HG02798 (cell line): ENCODE results near the gene C17orf50.

Experiments used
- ATAC-seq: cut with Tn5 transposase; IDR thresholded peaks from one replicate; pipeline ENCODE4 v1.9.1; 2021; ENCODE audit warnings: mild to moderate bottlenecking; ENCODE audit not compliant: unreplicated experiment, poor library complexity

The C17orf50 gene

DNA sequence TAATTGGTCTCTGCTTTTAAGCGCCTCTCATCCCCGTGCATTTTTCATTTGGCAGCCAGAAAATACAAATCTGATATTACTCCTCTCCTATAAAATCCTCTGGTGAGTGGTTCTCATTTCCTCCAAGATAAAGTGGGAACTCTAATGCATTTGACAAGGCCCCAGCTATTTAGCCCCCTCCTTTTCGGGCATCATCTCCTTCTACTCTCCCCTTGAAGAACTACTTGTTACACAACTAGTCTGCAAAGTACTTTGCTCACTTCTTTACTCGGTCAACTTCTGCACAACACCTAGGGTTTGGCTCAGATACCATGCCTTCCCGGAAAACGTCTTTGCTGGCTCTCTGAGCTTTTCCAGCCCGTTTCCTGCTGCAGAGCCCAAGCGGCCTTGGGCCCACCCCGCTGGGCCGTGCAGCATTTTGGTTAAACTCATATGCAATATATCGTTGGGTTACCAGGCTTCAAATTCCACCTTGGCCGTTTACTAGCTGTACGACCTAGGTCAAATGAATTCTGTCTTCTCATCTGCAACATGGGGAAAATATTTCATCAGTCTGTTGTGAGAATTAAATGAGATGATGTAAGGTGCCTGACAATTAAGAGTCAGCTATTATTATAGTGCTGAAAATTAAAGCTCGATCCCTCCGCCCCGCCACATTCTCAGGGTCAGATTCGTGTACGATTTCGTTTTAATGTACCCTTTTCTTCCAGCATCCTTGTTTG lies 47.7 kb downstream of the C17orf50 start:
- ATAC-seq, result no peak

DNA sequence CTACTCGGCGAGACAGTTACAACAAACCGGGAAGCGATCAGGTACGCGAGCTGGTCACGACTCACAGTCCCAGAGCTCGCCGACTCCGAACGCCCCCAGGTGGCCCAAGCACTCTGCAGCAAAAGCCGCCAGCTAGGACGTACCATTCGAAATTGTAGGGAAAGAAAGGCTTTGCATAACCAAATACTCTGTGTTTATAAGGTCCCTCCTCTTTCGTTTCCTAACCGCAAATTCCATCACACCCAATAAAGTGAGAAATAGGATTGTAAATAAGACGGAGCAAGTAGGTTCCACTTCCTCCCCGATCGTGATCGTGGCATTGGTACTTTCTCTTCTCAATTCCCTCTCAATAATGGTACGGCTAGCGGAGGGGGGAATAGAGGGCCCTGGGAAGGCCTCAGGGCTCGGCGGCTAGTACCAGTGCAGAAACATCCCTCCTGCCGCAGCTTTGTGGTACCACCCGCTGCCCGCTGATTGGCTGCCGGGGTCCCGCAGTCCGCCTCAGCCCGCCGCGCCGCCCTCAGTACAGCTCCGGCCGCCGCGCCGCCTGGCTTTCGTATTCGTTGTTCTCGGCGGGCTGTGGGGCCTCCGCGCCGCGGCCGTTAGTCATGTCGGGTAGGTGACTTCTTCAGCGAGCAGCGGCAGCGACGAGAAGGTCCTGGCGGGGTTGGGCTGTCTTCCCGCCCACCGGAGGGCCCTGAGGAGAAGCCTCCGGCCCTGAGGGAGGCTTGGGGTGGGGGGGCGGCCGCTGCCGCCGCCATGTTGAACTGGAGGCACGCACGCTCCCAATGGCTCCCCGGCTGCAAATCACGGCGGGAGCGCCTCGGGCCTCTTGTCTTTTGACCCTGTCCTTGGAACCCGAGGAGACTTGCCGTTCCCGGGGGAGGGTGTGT lies 48.5 kb downstream of the C17orf50 start, which contains the start of gene TAF15:
TSS of gene TAF15 (plus strand) at position 523 of the 893 bp plus-strand sequence. CDS start at position 609, 86 bp downstream.
- ATAC-seq, result peak; percentile 94

DNA sequence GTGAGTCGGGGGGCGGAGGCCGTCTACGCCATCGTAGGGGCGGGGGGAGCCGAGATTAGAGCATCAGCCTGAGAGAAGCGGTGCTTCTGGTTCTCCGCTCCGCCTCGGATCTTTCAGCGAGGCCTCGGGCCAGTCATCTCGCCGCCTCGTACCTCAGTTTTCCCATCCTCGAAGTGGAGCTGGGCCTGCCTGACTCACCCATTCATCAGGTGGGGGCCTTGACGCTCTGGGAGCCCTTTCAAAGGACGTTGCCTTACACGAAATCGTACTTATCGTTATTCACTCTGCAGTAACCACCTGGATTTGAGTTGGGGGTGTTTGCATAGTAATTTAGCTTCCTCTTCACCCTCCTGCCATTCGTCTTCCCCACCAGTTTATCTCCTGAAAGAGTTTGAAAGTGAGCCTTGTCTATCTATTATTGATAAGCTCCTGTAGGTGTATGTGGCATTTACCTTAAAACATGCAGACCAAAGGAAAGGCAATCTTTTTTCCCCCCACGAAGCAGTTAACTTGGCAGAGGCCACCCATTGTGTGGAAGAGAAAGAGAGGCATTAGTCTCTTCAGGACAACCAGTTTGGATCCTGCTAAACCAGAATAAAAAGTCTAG lies 49.3 kb downstream of the C17orf50 start:
- ATAC-seq, result no peak

DNA sequence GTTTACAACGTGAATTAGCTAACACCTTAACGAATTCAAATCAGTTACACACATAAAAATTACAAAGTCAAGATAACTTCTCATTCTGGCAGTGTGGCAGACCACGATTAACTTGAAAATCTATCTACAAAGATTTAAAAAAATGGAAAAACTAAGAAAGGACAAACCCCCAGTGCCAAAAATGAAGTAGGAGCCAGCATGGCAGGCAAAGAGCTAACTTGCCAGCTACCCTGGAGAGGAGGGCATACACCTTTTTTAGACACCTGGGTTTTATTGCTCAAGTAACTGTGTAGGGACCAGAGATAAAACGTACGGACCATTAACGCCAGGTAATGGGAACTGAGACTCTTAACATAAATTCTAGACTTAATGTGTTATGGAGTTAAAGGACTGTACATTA lies 51.1 kb downstream of the C17orf50 start:
- ATAC-seq, result no peak

DNA sequence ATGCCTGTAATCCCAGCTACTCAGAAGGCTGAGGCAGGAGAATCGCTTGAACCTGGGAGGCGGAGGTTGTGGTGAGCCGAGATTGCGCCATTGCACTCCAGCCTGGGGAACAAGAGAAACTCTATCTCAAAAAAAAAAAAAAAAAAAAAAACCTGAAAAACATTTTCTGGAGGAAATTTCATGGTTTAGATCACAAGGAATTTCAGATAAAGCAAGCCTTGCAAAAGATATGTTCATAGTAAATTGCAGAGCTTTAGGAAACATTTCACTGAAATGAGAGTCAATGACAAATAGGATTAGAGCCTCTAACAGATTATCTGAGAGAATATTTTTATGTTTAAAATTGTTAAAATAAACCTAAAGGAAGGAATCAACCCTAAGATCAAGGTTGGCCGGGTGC lies 51.8 kb downstream of the C17orf50 start:
- ATAC-seq, result no peak
